Transverse colon (tissue), 4 donors: Measurements from ENCODE around the gene HOXA6. TPM values are rescaled to one million over a fixed set of nuclear protein-coding genes. Genes with fewer than 3 reads are reported as not detected.

Experiments
- DNase-seq: peaks from one replicate; pipeline ENCODE4 v3.0.0-alpha.2; 2019
- H3K27ac ChIP-seq, 4 donors: fragments of 200-600 bp; sonication (generic); 2 replicates each; pipeline ENCODE4 v1.5.1; 2016 to 2018; ENCODE audit warnings: inconsistent platforms in 4 of 4
- H3K27me3 ChIP-seq: fragments of 200-600 bp; sonication (generic); 2 replicates; pipeline ENCODE4 v1.5.1; 2017; ENCODE audit warnings: inconsistent platforms
- H3K36me3 ChIP-seq, 4 donors: fragments of 200-600 bp; sonication (generic); 2 replicates each; pipeline ENCODE4 v1.5.1; 2017 to 2019; ENCODE audit warnings: inconsistent platforms in 4 of 4
- H3K4me1 ChIP-seq, 4 donors: fragments of 200-600 bp; sonication (generic); 2 replicates each; pipeline ENCODE4 v1.5.1; 2017 to 2020; ENCODE audit warnings: inconsistent platforms in 4 of 4
- H3K4me3 ChIP-seq, 4 donors: fragments of 200-600 bp; sonication (generic); 1 replicate in 1 of 4; 2 replicates in 3 of 4; pipeline versions ENCODE4 v1.5.1 to v1.6.1; 2017 to 2019; ENCODE audit warnings: inconsistent platforms in 4 of 4
- H3K9me3 ChIP-seq, 2 donors: fragments of 200-600 bp; sonication (generic); 2 replicates each; pipeline ENCODE4 v1.5.1; 2017 to 2019; ENCODE audit warnings: inconsistent platforms in 2 of 2
- EP300 ChIP-seq: sonication (generic); formaldehyde crosslinking; IDR thresholded peaks from one replicate; pipeline ENCODE4 v1.6.1; 2017; ENCODE audit warnings: antibody characterized with exemption, low read depth
- POLR2A ChIP-seq: fragments of 450-650 bp; IDR thresholded peaks from one replicate; pipeline ENCODE4 v1.6.1; 2016; ENCODE audit warnings: antibody characterized with exemption, mild to moderate bottlenecking, moderate library complexity
- POLR2AphosphoS5 ChIP-seq, 3 donors: sonication (generic); formaldehyde crosslinking; IDR thresholded peaks; one replicate each; pipeline ENCODE4 v1.6.1; 2016; ENCODE audit warnings: antibody characterized with exemption in 3 of 3
- WGBS, 2 donors: methylation state at CpG; one replicate each; pipeline ENCODE4 v1.1.5; 2018; ENCODE audit warnings: low coverage in 1 of 2; 5-methylcytosine and 5-hydroxymethylcytosine counted together
- in situ Hi-C, 4 donors: fragments of 200-750 bp; cut with MboI; loops; one replicate each; pipeline versions ENCODE4 v1.15.0 to v1.15.1; 2017; ENCODE audit warnings: low sequenced_read_pairs in 3 of 4, low pct_ligation_motif_present in 1 of 4, low pct_unique_long_range_greater_than_20kb in 1 of 4
- intact Hi-C: fragments of 100-400 bp; cut with DNase I; formaldehyde crosslinking; loops from one replicate; pipeline ENCODE4 v1.15.1; 2023; ENCODE audit warnings: low total_unique reads
- total RNA-seq, 4 donors: library from RNA; depleted of rRNA; stranded (reverse); fragments of >200 nt; gene quantifications; one replicate each; pipeline ENCODE4 v1.1.0, GENCODE V29; 2016
- TF ChIP-seq, protein P1 (sequence below), 5 experiments: fragments of 200-600 bp in 3 of 5; fragments of 450-650 bp in 2 of 5; sonication (generic) in 3 of 5; IDR thresholded peaks; 1 replicate in 2 of 5; 2 replicates in 3 of 5; pipeline ENCODE4 v1.5.1; 2016 to 2017; ENCODE audit warnings: antibody characterized with exemption in 5 of 5, inconsistent platforms in 3 of 5, mild to moderate bottlenecking in 2 of 5, moderate library complexity in 1 of 5

The HOXA6 gene
- total RNA-seq, 4 donors from 2014 or later: 12.9 to 27.8 (median 17.3) TPM

DNA sequence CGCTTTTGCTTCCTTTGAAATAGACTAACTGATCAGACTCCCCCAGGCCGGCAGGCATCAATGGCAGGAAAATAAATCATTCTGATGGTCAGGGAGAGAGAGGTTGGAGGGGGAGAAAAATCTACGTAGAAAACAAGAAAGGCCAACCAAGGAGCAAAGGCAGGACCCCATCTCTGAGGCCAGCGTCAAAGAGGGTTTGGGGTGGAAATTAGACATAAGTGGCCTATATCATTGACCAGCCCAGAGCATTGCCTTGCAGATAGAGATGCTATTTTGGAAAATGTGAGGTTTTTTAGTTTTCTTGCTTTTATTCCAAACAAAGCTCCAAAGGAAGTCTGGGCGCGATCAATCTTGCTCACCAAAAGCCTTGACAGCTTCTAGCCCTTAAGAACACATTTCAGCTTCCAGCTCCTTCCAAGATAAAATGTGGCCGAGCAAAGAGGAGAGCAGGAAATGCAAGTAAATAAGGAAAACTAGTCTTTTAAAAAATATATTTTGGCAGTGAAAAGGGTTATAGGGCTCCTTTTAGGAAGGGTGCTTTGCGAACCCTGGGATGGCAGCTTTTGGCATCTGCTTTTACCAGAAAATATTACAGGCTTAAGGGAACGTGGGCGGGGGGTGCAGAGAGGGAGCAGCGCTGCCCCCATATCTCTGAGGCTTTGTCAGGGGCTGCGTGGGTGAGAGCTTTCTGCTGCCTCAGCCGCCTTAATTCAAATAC lies 43.1 kb downstream of the HOXA6 start:
- WGBS, 2 donors: 66 to 74% methylated on average over 7 to 13 of the region's 13 CpGs
- TF ChIP-seq EP300 (no peak), POLR2A (no peak), POLR2AphosphoS5 (IDR thresholded peaks at IDR 0.05) (no peak)
- TF ChIP-seq, protein P1, sequence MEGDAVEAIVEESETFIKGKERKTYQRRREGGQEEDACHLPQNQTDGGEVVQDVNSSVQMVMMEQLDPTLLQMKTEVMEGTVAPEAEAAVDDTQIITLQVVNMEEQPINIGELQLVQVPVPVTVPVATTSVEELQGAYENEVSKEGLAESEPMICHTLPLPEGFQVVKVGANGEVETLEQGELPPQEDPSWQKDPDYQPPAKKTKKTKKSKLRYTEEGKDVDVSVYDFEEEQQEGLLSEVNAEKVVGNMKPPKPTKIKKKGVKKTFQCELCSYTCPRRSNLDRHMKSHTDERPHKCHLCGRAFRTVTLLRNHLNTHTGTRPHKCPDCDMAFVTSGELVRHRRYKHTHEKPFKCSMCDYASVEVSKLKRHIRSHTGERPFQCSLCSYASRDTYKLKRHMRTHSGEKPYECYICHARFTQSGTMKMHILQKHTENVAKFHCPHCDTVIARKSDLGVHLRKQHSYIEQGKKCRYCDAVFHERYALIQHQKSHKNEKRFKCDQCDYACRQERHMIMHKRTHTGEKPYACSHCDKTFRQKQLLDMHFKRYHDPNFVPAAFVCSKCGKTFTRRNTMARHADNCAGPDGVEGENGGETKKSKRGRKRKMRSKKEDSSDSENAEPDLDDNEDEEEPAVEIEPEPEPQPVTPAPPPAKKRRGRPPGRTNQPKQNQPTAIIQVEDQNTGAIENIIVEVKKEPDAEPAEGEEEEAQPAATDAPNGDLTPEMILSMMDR (IDR thresholded peaks at IDR 0.05): no peak
- in situ Hi-C loops (no loop called here), intact Hi-C loops (loop anchor here (5.0 kb wide), 1 partner anchor 43 kb away; the partner anchor contains the start of gene HOXA6)
- H3K4me3 ChIP-seq: no peak overlapping the region
- peak overlapping the region; percentile 90 to 96 (median 92) for H3K27ac ChIP-seq
- no peaks in the 10 kb centered on the region for H3K9me3 ChIP-seq
- DNase-seq: no peak
- H3K4me1 ChIP-seq: peaks cover 8 to 88% (median 36%) of the 10 kb centered on the region in 4 donors
- H3K27me3 ChIP-seq: no peaks in the 10 kb centered on the region
- H3K36me3 ChIP-seq: no peaks in the 10 kb centered on the region

DNA sequence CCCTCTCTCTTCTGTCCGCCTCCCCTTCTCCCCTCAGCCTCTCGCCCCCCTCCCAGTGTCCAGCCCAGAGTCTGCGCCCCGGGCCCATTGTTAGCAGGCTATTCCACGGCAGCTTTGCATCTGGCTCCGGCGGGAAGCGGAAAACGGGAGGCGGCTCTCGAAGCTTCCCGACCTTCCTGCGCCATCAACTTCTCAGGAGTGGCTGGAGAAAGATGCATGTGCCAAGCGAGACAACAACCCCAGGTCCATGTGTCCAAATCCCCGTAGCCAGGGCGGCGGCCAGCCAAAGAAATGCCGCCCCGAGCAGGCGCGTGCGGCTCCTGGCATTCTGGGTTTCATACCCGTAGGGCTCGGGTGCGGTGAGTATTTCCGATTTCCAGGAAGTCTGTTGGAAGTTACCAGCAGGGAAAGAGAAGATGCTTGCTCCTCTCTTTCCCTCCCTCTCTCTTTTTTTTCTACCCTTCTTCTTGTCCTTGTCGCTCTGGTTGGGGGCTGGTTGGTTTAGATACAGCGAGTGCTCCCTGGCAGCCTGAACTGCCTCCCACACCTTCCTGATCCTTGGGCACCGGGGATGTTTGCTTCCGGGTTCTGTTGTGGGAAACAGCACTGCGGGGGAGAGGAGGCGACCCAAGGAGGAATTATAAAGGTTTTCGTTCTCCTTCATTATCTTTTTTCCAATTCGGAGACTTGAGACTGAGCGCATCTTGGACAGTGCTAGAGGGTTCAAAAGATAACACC lies 43.9 kb downstream of the HOXA6 start:
- H3K4me3 ChIP-seq: peak overlapping the region in 3 of 4 donors; percentile 17 to 49 (median 43)
- no peaks in the 10 kb centered on the region for H3K27me3 ChIP-seq
- TF ChIP-seq POLR2A (no peak), EP300 (no peak), POLR2AphosphoS5 (IDR thresholded peaks at IDR 0.05) (peak in 2 of 3 donors; percentile 14 to 15)
- TF ChIP-seq, protein P1 (IDR thresholded peaks at IDR 0.05): no peak
- no peaks in the 10 kb centered on the region for H3K9me3 ChIP-seq
- intact Hi-C loops: no loop called here
- in situ Hi-C loops: no loop called here
- peaks cover 8 to 86% (median 38%) of the 10 kb centered on the region in 4 donors for H3K4me1 ChIP-seq
- H3K27ac ChIP-seq: peak overlapping the region; percentile 90 to 96 (median 92)
- DNase-seq: peak; percentile 53
- 32 to 38% methylated on average over 5 to 35 of the region's 35 CpGs for WGBS, 2 donors
- no peaks in the 10 kb centered on the region for H3K36me3 ChIP-seq

DNA sequence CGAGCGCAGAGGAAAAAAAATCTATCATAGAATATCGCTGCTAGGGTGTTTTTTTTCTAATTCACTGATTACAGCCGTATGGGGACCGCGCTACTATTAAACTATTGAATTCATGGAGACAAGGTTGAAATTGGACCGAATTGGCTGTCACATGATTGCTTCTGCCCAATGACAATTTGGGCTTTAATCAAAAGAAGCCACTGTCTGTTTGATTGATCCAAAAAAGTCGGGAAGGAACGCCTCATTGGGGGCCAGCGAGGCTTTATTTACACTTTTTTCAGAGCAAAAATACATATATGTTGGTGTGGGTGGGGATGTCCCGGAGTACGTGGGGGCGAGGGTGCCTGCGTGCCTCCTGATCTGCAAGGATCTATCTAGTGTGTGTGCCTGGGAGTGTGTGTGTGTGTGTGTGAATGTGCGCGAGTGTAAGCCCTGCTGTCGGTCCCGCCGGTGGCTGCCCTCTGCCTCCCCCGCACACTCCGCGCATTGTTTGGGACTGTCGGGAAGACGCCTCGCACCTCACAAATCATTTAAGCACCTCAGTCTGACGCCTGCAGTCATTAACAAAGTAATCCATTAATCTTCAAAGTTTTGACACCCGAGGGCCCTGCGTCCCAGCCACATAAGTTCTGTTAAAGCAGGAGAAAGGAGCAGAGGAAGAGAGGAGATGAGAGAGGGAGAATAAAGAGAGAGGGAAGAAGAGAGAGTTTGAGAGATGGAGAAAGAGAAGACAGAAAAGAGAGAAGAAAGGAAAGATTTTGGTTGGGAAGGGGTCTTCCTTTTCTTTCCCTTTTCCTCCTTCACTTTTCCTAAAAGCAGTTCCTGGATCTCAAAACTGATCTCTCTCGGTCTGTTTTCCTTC lies 44.8 kb downstream of the HOXA6 start, which contains the start of gene HOXA2:
Gene HOXA2 (minus strand): TSS at position 103 of the 862 bp plus-strand sequence. CDS start 183 bp downstream, outside the sequence.
- peak within 1 kb of the TSS; percentile 12 to 49 (median 38) for H3K4me3 ChIP-seq
- H3K4me1 ChIP-seq: peaks cover 10 to 86% (median 38%) of the 10 kb centered on the region in 4 donors
- DNase-seq: peak; percentile 56
- peak; percentile 8 to 33 (median 15) for TF ChIP-seq POLR2AphosphoS5 (IDR thresholded peaks at IDR 0.05)
- TF ChIP-seq EP300: no peak
- TF ChIP-seq POLR2A: peak; percentile 46
- TF ChIP-seq, protein P1 (IDR thresholded peaks at IDR 0.05): no peak
- no peaks in the 10 kb centered on the region for H3K9me3 ChIP-seq
- no peaks in the 10 kb centered on the region for H3K27me3 ChIP-seq
- in situ Hi-C loops (no loop called here), intact Hi-C loops (no loop called here)
- WGBS, 2 donors: 22 to 35% methylated on average over 6 to 29 of the region's 29 CpGs
- peak within 1 kb of the TSS; percentile 90 to 96 (median 92) for H3K27ac ChIP-seq
- no peaks in the 10 kb centered on the region for H3K36me3 ChIP-seq
